ENCODE results near the gene SYNE3. TPM values are rescaled to one million over a fixed set of nuclear protein-coding genes. Genes with fewer than 3 reads are reported as not detected.

Gene SYNE3
- total and polyA plus RNA-seq, 2 experiments from 2014 or later: 0.16 to 2.4 TPM

- Histone ChIP-seq H3K9me2 (replicated peaks; ENCODE audit: insufficient read depth) (no peaks in the 10 kb centered on the region), H3K4me1 (ENCODE audit: insufficient read depth) (no peaks in the 10 kb centered on the region), H3K4me2 (no peak overlapping the region), H3K27me3 (no peaks in the 10 kb centered on the region), H3K4me3 (no peak overlapping the region), H3K36me3 (replicated peaks; ENCODE audit: insufficient read depth, low read depth) (no peaks in the 10 kb centered on the region), H3K27ac (no peak overlapping the region), H3K79me2 (no peaks in the 10 kb centered on the region), H2AFZ (no peak overlapping the region), H3K9me3 (ENCODE audit: low read depth) (no peaks in the 10 kb centered on the region), H4K20me1 (ENCODE audit: insufficient read depth, poor library complexity, severe bottlenecking) (no peaks in the 10 kb centered on the region)
- TF ChIP-seq CTCF (IDR thresholded peaks at IDR 0.05; ENCODE audit: poor library complexity): no peak
- no peak for TF ChIP-seq EZH2 (IDR thresholded peaks at IDR 0.05; ENCODE audit: borderline replicate concordance)
- TF ChIP-seq EZH2phosphoT487 (IDR thresholded peaks at IDR 0.05; ENCODE audit: low read depth, severe bottlenecking, unreplicated experiment): no peak
- 91% methylated on average over 6 of the region's 6 CpGs for WGBS (ENCODE audit: low lambda C conversion rate, missing lambda C conversion rate)
- DNase-seq (ENCODE audit: low spot score): no peak
Observed at GRCh38 chr14:95508377-95508776, 8.1 kb downstream of the SYNE3 start.

- Histone ChIP-seq H3K27me3 (no peaks in the 10 kb centered on the region), H3K4me2 (no peak overlapping the region), H3K27ac (no peak overlapping the region), H3K4me1 (ENCODE audit: insufficient read depth) (no peaks in the 10 kb centered on the region), H4K20me1 (ENCODE audit: insufficient read depth, poor library complexity, severe bottlenecking) (no peaks in the 10 kb centered on the region), H3K9me2 (replicated peaks; ENCODE audit: insufficient read depth) (no peaks in the 10 kb centered on the region), H3K79me2 (no peaks in the 10 kb centered on the region), H3K4me3 (no peak overlapping the region), H2AFZ (no peak overlapping the region), H3K36me3 (replicated peaks; ENCODE audit: insufficient read depth, low read depth) (no peaks in the 10 kb centered on the region), H3K9me3 (ENCODE audit: low read depth) (no peaks in the 10 kb centered on the region)
- no peak for TF ChIP-seq CTCF (IDR thresholded peaks at IDR 0.05; ENCODE audit: poor library complexity)
- no peak for TF ChIP-seq EZH2phosphoT487 (IDR thresholded peaks at IDR 0.05; ENCODE audit: low read depth, severe bottlenecking, unreplicated experiment)
- TF ChIP-seq EZH2 (IDR thresholded peaks at IDR 0.05; ENCODE audit: borderline replicate concordance): no peak
- no peak for DNase-seq (ENCODE audit: low spot score)
- WGBS (ENCODE audit: low lambda C conversion rate, missing lambda C conversion rate): 89% methylated on average over 3 of the region's 3 CpGs
Observed at GRCh38 chr14:95507701-95508103, 8.7 kb downstream of the SYNE3 start.

- 67% methylated on average over 8 of the region's 8 CpGs for WGBS (ENCODE audit: low lambda C conversion rate, missing lambda C conversion rate)
- H3K27me3 ChIP-seq: no peaks in the 10 kb centered on the region
- H3K4me1 ChIP-seq (ENCODE audit: insufficient read depth): no peaks in the 10 kb centered on the region
- TF ChIP-seq EZH2phosphoT487 (IDR thresholded peaks at IDR 0.05; ENCODE audit: low read depth, severe bottlenecking, unreplicated experiment) (no peak), CTCF (IDR thresholded peaks at IDR 0.05; ENCODE audit: poor library complexity) (no peak), EZH2 (IDR thresholded peaks at IDR 0.05; ENCODE audit: borderline replicate concordance) (no peak)
- H3K9me2 ChIP-seq (replicated peaks; ENCODE audit: insufficient read depth): no peaks in the 10 kb centered on the region
- H3K36me3 ChIP-seq (replicated peaks; ENCODE audit: insufficient read depth, low read depth): no peaks in the 10 kb centered on the region
- H3K9me3 ChIP-seq (ENCODE audit: low read depth): no peaks in the 10 kb centered on the region
- no peak overlapping the region for H3K4me2 ChIP-seq
- H3K27ac ChIP-seq: no peak overlapping the region
- no peaks in the 10 kb centered on the region for H4K20me1 ChIP-seq (ENCODE audit: insufficient read depth, poor library complexity, severe bottlenecking)
- H3K79me2 ChIP-seq: no peaks in the 10 kb centered on the region
- DNase-seq (ENCODE audit: low spot score): peak; percentile 54
- no peak overlapping the region for H3K4me3 ChIP-seq
- H2AFZ ChIP-seq: no peak overlapping the region
Observed at GRCh38 chr14:95507174-95507573, 9.3 kb downstream of the SYNE3 start.

All from hepatocyte (in vitro differentiated cells).